KMS-11 (cell line): ENCODE results near the gene SLC15A3.

Experiments
- H2AFZ ChIP-seq: fragments of 200-600 bp; sonication (generic); 2 replicates; pipeline ENCODE4 v1.6.1; 2016; ENCODE audit warnings: antibody characterized with exemption, mixed run types, low read depth
- H3K27ac ChIP-seq: fragments of 200-600 bp; sonication (generic); 2 replicates; pipeline ENCODE4 v1.6.1; 2016; ENCODE audit warnings: mild to moderate bottlenecking, mixed run types
- H3K27me3 ChIP-seq: fragments of 200-600 bp; sonication (generic); 2 replicates; pipeline ENCODE4 v1.6.1; 2017; ENCODE audit warnings: mild to moderate bottlenecking, low read depth, mixed run types, moderate library complexity; ENCODE audit not compliant: insufficient read depth
- H3K36me3 ChIP-seq: fragments of 200-600 bp; sonication (generic); 2 replicates; pipeline ENCODE4 v1.6.1; 2017; ENCODE audit warnings: mild to moderate bottlenecking, mixed run types; ENCODE audit not compliant: insufficient read depth
- H3K4me1 ChIP-seq: fragments of 200-600 bp; sonication (generic); 2 replicates; pipeline ENCODE4 v1.6.1; 2016; ENCODE audit warnings: mild to moderate bottlenecking, low read depth, mixed run types; ENCODE audit not compliant: poor library complexity, severe bottlenecking
- H3K4me2 ChIP-seq: fragments of 200-600 bp; sonication (generic); 2 replicates; pipeline ENCODE4 v1.7.0; 2016; ENCODE audit warnings: mild to moderate bottlenecking, mixed run types
- H3K4me3 ChIP-seq: fragments of 200-600 bp; sonication (generic); IDR thresholded peaks from 2 replicates; pipeline ENCODE4 v1.6.1; 2017; ENCODE audit warnings: low read depth, low read length, mixed read lengths; ENCODE audit not compliant: insufficient read depth
- H3K79me2 ChIP-seq: fragments of 200-600 bp; sonication (generic); 2 replicates; pipeline ENCODE4 v1.6.1; 2016; ENCODE audit warnings: low read depth, mixed run types; ENCODE audit not compliant: insufficient read depth
- H3K9ac ChIP-seq: fragments of 200-600 bp; sonication (generic); 2 replicates; pipeline ENCODE4 v1.6.1; 2016; ENCODE audit warnings: mild to moderate bottlenecking, mixed run types
- H4K20me1 ChIP-seq: fragments of 200-600 bp; sonication (generic); 2 replicates; pipeline ENCODE4 v1.6.1; 2016; ENCODE audit warnings: mild to moderate bottlenecking, mixed run types; ENCODE audit not compliant: insufficient read depth
- TF ChIP-seq, protein P1 (sequence below): fragments of 200-600 bp; sonication (generic); conservative IDR thresholded peaks from 2 replicates; pipeline ENCODE4 v1.6.1; 2017; ENCODE audit warnings: low read depth, mild to moderate bottlenecking, antibody characterized with exemption, low read length, moderate library complexity, mixed read lengths

Gene SLC15A3

DNA sequence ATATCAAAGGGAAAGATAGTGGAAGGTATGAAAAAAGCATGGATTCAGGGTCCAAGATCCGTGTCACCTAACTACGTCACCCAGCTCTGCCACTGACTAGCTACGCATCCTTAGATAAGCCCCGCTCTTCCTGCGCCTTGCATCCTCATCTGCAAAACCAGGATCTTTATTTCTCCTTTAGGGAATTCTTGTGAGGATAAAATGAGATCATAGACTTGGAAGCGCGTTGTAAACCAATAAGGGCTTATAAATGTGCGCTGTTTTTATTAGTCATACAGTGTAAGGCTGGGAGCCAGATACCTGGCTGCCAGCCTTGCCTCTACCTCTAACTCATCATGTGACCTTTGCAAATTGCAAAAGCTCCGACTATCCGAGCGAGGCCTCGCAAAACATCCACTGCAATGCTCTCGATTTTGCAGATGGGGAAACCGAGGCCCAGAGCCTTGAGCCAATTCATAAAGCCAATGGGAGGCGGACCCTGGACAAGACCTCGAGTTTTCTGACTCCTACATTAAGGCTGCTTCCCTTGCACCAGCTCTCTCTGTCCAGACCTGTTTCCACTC, 46.3 kb downstream of the SLC15A3 start:
- Histone ChIP-seq H3K27me3 (no peaks in the 10 kb centered on the region), H3K9ac (peak overlapping the region; percentile 86), H3K27ac (peak overlapping the region; percentile 84), H3K4me2 (peak overlapping the region; percentile 97), H3K4me3 (peak overlapping the region; percentile 14), H3K36me3 (no peaks in the 10 kb centered on the region), H4K20me1 (0 out of 2 replicates have a peak, but pooled peaks cover 6% of the 10 kb centered on the region), H3K4me1 (peaks cover 44% of the 10 kb centered on the region), H2AFZ (peak overlapping the region; percentile 63), H3K79me2 (peaks cover 41% of the 10 kb centered on the region)
- TF ChIP-seq, protein P1, sequence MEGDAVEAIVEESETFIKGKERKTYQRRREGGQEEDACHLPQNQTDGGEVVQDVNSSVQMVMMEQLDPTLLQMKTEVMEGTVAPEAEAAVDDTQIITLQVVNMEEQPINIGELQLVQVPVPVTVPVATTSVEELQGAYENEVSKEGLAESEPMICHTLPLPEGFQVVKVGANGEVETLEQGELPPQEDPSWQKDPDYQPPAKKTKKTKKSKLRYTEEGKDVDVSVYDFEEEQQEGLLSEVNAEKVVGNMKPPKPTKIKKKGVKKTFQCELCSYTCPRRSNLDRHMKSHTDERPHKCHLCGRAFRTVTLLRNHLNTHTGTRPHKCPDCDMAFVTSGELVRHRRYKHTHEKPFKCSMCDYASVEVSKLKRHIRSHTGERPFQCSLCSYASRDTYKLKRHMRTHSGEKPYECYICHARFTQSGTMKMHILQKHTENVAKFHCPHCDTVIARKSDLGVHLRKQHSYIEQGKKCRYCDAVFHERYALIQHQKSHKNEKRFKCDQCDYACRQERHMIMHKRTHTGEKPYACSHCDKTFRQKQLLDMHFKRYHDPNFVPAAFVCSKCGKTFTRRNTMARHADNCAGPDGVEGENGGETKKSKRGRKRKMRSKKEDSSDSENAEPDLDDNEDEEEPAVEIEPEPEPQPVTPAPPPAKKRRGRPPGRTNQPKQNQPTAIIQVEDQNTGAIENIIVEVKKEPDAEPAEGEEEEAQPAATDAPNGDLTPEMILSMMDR: no peak

DNA sequence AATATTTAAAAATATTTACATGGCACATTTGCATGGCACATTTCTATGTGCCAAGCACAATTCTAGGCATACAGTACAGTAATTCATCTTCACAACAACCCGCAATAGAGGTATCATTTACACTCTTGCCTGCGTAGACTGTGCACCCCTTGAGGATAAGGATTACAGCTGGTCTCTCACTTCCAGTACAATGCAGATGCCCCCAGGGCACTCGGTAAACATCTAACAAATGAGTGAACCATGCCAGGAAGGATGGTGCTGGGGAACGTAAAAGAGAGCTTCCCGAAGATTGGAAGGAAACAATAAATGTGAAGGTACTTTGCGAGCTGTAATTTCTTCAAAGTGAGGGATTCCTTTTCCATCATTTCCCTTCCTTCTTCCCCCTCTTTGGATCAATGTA, 46.9 kb downstream of the SLC15A3 start:
- H3K27ac ChIP-seq: no peak overlapping the region
- 0 out of 2 replicates have a peak, but pooled peaks cover 6% of the 10 kb centered on the region for H4K20me1 ChIP-seq
- peaks cover 41% of the 10 kb centered on the region for H3K79me2 ChIP-seq
- H3K27me3 ChIP-seq: no peaks in the 10 kb centered on the region
- peak overlapping the region; percentile 3 for H3K4me3 ChIP-seq
- H2AFZ ChIP-seq: no peak overlapping the region
- peaks cover 38% of the 10 kb centered on the region for H3K4me1 ChIP-seq
- TF ChIP-seq, protein P1: no peak
- H3K9ac ChIP-seq: peak overlapping the region; percentile 86; the same call in 1 of the 2 replicates
- peak overlapping the region; percentile 97 for H3K4me2 ChIP-seq
- no peaks in the 10 kb centered on the region for H3K36me3 ChIP-seq

DNA sequence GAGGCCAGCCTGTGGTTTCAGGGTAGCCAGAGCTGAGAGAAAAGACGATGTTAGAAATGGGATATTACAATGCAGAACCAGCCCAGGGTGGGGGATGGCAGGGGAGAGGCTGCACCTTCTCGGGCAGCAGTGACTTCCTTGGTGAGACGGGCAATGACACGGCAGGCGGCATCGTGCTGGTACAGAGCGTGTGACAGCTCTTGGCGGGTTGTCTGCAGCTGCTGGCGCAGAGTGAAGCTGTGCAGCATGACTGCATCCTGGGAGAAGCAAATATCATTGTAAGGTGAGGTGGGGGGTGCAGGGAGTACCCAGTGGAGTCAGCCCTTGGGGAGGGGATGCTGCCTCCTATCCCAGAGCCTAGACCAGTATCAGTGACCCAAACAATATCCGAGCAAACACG, 49.4 kb downstream of the SLC15A3 start:
- Histone ChIP-seq H3K9ac (no peak overlapping the region), H4K20me1 (0 out of 2 replicates have a peak, but pooled peaks cover 6% of the 10 kb centered on the region), H3K79me2 (peaks cover 41% of the 10 kb centered on the region), H2AFZ (no peak overlapping the region), H3K36me3 (peaks cover 3% of the 10 kb centered on the region; the same call in 1 of the 2 replicates), H3K4me3 (no peak overlapping the region), H3K27me3 (no peaks in the 10 kb centered on the region), H3K4me2 (no peak overlapping the region), H3K4me1 (peaks cover 31% of the 10 kb centered on the region), H3K27ac (no peak overlapping the region)
- TF ChIP-seq, protein P1: no peak

DNA sequence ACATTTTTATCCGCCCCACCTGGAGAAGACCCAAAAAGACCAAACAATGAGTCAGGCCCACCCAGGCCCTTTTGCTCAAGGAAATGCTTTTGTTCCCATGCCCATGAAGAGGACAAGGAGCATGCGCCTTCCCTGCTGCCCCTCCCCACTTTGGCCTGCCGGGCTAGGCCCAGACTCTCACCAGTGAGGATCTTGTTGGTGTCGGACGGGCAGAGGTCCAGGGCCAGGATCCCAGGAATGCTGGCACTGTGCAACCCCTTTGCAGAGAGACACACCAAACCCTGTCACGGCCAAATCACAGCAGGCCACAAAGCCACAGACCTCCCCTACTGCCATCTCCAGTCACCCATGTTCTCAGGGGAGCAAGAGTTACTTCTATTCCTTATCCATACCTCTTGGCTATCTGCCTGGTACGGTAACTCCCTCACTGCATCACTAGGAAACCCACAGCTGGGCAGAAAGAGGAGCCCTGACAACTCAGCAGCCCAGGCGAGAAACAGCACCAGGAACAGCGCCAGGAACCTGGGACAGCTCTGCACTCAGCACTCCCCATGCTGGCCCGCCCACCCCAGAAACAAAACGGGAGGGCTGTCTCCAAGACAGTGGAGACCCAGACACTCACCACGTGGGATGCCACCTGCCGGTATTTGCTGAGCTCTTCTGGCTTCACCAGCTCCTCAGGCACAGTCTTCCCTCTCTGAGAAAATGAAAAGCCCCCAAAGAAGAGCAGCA, 51.1 kb downstream of the SLC15A3 start:
- H3K9ac ChIP-seq: no peak overlapping the region
- TF ChIP-seq, protein P1: no peak
- H3K79me2 ChIP-seq: peaks cover 36% of the 10 kb centered on the region
- H3K27me3 ChIP-seq: no peaks in the 10 kb centered on the region
- peaks cover 26% of the 10 kb centered on the region for H3K4me1 ChIP-seq
- no peak overlapping the region for H3K4me3 ChIP-seq
- H3K36me3 ChIP-seq: peaks cover 11% of the 10 kb centered on the region
- 0 out of 2 replicates have a peak, but pooled peaks cover 6% of the 10 kb centered on the region for H4K20me1 ChIP-seq
- H3K27ac ChIP-seq: no peak overlapping the region; the same call in 1 of the 2 replicates
- H3K4me2 ChIP-seq: no peak overlapping the region
- H2AFZ ChIP-seq: no peak overlapping the region
